Lower leg skin (tissue), 4 donors: ENCODE results near the gene CALHM6. TPM values are rescaled to one million over a fixed set of nuclear protein-coding genes. Genes with fewer than 3 reads are reported as not detected.

Experiments
- DNase-seq, 2 donors: peaks; one replicate each; pipeline ENCODE4 v3.0.0-alpha.2; 2019; ENCODE audit warnings: low spot score in 2 of 2
- H3K4me3 ChIP-seq: fragments of 200-600 bp; sonication (generic); 2 replicates; pipeline ENCODE4 v1.5.1; 2017; ENCODE audit warnings: mild to moderate bottlenecking, low read depth; ENCODE audit not compliant: poor library complexity, severe bottlenecking
- CTCF ChIP-seq, 3 donors: fragments of 450-650 bp; IDR thresholded peaks; one replicate each; pipeline ENCODE4 v1.5.1; 2016; ENCODE audit warnings: antibody characterized with exemption in 3 of 3, mild to moderate bottlenecking in 3 of 3, moderate library complexity in 2 of 3
- POLR2A ChIP-seq, 2 donors: fragments of 450-650 bp; IDR thresholded peaks; one replicate each; pipeline ENCODE4 v1.6.1; 2016 to 2017; ENCODE audit warnings: antibody characterized with exemption in 2 of 2, mild to moderate bottlenecking in 1 of 2, moderate library complexity in 1 of 2
- WGBS, 2 donors: methylation state at CpG; one replicate each; pipeline ENCODE4 v1.1.5; 2018; 5-methylcytosine and 5-hydroxymethylcytosine counted together
- intact Hi-C: fragments of 100-400 bp; cut with DNase I; formaldehyde crosslinking; loops from one replicate; pipeline ENCODE4 v1.15.0; 2023; ENCODE audit warnings: low total_unique reads
- total RNA-seq, 4 donors: library from RNA; depleted of rRNA; stranded (reverse); fragments of >200 nt; gene quantifications; one replicate each; pipeline ENCODE4 v1.1.0, GENCODE V29; 2016

Gene CALHM6
- total RNA-seq, 4 donors from 2014 or later, result 0.65 to 3.3 (median 2.6) TPM; not detected in 1

- intact Hi-C loops, result no loop called here
- 11 to 16% methylated on average over 54 to 78 of the region's 84 CpGs for WGBS, 2 donors
Measured at GRCh38 chr6:116461932-116462885, 1.0 kb downstream of the CALHM6 start.

GRCh38 chr6:116463301-116463700 lies 2.1 kb downstream of the CALHM6 start:
- no peak for DNase-seq
- TF ChIP-seq CTCF (IDR thresholded peaks at IDR 0.05) (no peak), POLR2A (IDR thresholded peaks at IDR 0.05) (no peak)
- intact Hi-C loops, result no loop called here
- 92 to 94% methylated on average over 4 of the region's 4 CpGs for WGBS, 2 donors
- H3K4me3 ChIP-seq, result no peak overlapping the region

More at GRCh38 chr6:116461932-116462885, 1.0 kb downstream of the CALHM6 start:
- TF ChIP-seq POLR2A (IDR thresholded peaks at IDR 0.05), result no peak
- TF ChIP-seq CTCF (IDR thresholded peaks at IDR 0.05), result no peak
- DNase-seq, result no peak
- peak overlapping the region; percentile 10 for H3K4me3 ChIP-seq

DNA sequence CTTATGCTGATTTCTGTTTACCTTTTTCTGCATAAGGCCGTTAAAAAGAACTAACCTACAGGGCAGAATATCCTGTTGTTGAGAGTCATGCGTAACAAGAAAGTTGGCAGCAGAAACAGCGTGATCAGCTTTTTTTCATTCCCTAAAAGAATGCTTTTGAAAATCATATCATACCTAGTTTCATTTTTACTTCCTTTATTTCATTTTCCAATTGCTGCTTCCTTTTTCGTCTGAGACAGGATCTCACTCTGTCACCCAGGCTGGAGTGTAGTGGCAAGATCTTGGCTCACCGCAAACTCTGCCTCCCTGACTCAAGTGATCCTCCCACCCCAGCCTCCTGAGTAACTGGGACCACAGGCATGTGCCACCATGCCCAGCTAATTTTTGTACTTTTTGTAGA lies 4.1 kb downstream of the CALHM6 start:
- DNase-seq, result no peak
- H3K4me3 ChIP-seq, result no peak overlapping the region
- TF ChIP-seq POLR2A (IDR thresholded peaks at IDR 0.05) (no peak), CTCF (IDR thresholded peaks at IDR 0.05) (no peak)
- WGBS, 2 donors, result 58 to 62% methylated on average over 5 of the region's 5 CpGs
- intact Hi-C loops, result no loop called here

DNA sequence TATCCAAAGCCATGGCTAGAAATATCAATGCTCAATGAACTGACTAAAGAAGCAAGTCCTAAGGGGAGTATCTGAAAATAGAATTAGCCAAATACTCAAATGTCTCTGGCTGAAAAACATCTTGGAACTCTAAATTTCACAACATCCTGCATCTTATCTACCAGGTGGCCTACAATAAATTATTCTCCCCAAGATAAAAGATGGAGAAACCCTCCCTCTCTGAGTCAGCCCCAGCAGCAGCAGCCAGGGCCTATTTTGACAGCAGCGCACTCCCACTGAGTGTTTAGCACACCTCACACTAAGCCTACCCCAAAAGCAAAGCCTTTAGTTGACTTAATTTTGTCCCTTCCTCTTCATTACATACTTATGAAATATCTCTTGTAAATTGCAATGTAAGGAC lies 5.9 kb downstream of the CALHM6 start:
- H3K4me3 ChIP-seq, result no peak overlapping the region
- WGBS, 2 donors, result 79 to 93% methylated on average over 1 of the region's 1 CpG
- intact Hi-C loops, result no loop called here
- no peak for TF ChIP-seq POLR2A (IDR thresholded peaks at IDR 0.05)
- TF ChIP-seq CTCF (IDR thresholded peaks at IDR 0.05), result no peak
- no peak for DNase-seq

GRCh38 chr6:116467514-116467913 lies 6.3 kb downstream of the CALHM6 start:
- DNase-seq, result no peak
- no peak overlapping the region for H3K4me3 ChIP-seq
- TF ChIP-seq POLR2A (IDR thresholded peaks at IDR 0.05), result no peak
- no peak for TF ChIP-seq CTCF (IDR thresholded peaks at IDR 0.05)
- intact Hi-C loops, result no loop called here
